HG02571 (cell line): ENCODE results near the gene FAM9A.
"Not testable (repeated sequence)": the region's sequence is repeated elsewhere in the genome, so short reads cannot be mapped to it uniquely, and the experiment has no call there.

ENCODE experiments used
- ATAC-seq: cut with Tn5 transposase; IDR thresholded peaks from one replicate; pipeline ENCODE4 v1.9.1; 2021; ENCODE audit warnings: mild to moderate bottlenecking, moderate library complexity; ENCODE audit not compliant: unreplicated experiment

The FAM9A gene

DNA sequence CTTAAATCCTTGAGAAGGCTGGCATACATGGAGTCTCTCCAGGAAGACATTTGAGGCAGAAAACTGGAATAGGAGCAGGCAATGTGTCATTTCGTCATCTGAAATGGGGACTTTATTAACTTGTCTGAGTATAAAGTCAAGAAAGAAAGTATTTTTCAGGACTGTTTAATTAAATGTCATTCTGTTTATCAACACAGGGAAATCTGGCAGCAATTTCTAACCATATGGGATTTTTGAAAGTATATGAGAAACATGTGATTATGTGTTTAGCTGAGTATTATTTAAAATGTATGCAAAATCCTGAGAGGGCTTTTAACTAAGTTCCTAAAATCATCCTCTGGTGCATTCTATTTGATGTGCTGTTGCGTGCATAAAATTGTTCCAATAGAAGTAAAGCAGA is 3.9 kb upstream of the FAM9A start:
- no peak for ATAC-seq

GRCh38 chrX:8803326-8803725 is 2.1 kb upstream of the FAM9A start:
- no peak for ATAC-seq

GRCh38 chrX:8800351-8800750 is 832 bp downstream of the FAM9A start:
- not testable (repeated sequence) for ATAC-seq

GRCh38 chrX:8799281-8799680 is 1.9 kb downstream of the FAM9A start:
- ATAC-seq: not testable (repeated sequence)

GRCh38 chrX:8798702-8799101 is 2.5 kb downstream of the FAM9A start:
- not testable (repeated sequence) for ATAC-seq

- not testable (repeated sequence) for ATAC-seq
These were observed 14.1 kb downstream of the FAM9A start for GRCh38 chrX:8787119-8787518.

DNA sequence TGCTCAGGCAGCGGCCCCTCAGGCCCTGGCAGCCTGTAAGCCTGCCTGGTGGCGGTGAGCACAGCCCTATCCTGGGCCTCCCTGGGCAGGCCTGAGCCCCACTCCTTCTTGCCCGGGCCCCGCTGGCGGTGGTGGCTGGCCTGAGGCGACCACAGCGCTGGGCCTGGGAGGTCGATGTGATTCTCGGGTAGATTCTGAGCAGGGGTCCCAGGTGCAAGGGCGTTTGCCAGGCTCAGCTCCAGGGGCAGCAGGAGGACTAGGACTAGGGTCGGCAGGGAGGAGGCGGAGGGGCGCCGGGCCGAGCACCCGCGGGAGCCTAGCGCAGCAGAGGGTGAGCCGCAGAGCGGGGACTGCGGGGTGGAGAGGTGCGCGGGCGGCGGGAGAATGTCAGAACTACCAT is 17.0 kb downstream of the FAM9A start:
- ATAC-seq: no peak

DNA sequence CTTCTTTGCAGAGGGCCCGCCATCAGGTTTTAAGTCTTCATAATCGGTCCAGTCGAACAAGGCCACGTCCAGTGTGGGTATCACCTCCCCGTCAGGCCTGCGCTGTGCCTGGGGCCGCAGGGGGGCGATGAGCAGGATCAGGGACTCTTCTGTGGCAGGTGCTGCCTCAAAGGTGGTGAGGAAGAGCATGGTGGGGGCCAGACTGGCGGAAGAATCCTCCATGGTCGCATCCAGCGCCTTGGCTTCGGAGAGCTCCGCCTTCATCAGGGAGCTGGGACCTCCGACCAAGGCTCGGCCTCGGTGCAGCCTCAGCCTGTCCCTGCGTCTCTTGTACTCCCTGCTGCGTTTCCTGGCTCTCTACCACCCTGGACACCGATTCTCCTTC is 17.5 kb downstream of the FAM9A start:
- ATAC-seq: no peak

DNA sequence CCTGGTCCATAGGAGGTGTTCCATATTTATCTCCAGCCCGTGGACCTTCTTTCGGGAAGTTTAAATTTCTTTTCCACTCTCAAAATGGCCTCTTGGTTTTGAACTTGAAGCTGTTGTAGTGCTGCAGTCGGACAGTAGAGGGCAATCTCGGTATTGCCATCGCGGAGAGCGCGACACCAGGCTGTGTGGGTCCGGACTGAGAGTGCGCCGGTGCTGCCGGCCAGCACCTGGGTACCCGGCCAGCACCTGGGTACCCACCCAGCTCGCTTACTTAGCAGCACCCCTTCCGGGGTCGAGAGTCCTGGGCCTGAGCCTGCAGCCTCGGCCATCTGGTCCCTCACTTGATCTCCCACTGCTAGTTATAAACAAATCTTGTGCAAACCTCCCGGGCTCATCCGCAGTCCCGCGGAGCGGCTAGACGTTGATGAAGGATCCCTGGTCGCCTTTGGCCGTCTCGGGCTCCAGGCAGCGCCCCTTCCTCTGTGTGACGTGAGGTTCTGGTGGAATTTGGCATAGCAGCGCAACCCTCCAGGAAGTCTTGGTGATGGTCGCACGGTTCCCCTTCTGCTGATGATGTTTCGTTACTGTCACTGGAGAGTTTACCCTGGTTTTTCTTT is 18.0 kb downstream of the FAM9A start:
- ATAC-seq: no peak

DNA sequence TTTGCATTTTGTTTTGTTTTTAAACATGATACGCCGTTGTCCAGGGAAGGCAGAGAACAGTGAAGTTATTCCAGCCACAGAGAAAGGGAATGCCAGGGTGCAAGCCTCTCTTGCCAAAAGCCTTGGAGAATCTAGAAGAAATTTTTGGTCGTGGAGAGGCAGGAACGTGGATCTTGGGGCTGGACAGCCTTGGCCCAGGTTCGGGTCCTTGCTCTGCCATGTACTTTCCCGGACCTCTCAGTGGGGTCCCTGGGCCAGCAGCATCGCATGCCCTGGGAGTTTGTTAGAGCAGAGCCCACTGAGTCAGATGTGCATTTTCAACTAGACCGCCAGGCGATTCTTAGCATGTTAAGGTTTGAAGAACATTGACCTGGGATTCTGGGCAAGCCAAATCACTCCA is 18.6 kb downstream of the FAM9A start:
- no peak for ATAC-seq

- ATAC-seq: not testable (repeated sequence)
These were observed 19.3 kb downstream of the FAM9A start for GRCh38 chrX:8781921-8782320.

DNA sequence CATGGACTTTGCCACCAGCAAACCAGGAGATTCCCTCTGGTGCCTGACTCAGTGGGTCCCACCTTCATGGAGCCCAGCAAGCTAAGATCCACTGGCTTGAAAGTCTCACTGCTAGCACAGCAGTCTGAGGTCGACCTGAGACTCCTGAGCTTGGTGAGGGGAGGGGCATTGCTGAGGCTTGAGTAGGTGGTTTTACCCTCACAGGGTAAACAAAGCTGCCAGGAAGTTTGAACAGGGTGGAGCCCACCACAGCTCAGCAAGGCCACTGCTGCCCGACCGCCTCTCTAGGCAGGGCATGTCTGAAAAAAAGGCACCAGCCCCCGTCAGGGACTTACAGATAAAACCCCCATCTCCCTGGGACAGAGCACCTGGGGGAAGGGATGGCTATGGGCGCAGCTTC is 28.1 kb downstream of the FAM9A start:
- no peak for ATAC-seq

DNA sequence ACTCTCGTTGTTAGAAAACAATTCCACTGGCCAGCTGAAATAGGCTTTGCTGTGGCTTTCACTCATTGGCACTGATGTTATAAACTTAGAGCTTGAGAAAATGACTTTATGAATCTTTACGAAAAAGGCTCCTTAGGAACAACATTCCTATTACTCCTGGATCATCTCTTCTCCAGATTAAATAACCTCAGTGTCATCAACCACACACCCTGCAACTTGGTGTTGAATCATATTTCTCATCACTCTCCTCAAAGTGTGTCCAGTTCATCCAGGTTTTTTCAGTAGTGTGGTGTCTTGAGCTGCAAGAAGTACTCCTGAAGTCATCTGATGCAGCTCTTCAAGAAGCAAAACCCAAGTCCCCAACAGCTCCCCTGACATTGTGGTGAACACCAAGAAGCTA is 41.2 kb downstream of the FAM9A start:
- ATAC-seq: no peak

DNA sequence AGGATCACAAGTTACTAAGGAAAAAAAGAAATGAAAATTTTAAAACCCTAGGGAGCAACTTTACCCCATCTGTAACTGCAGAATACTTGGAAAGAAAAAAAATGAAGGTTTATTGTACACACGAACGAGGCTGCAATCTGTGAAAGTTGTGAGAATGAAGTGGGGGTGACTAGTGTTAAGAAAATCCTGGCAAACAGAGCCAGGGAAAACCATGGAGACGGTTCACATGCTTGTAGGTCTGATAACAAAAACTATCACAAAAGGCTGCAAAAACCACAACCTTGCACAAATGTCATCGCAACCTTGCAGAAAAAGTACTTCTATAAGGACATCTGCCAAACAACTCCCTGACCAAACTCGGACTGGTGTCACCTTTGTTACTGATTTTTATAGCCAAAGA is 42.5 kb downstream of the FAM9A start:
- ATAC-seq: not testable (repeated sequence)

- not testable (repeated sequence) for ATAC-seq
These were observed 43.4 kb downstream of the FAM9A start for GRCh38 chrX:8757609-8758389.

GRCh38 chrX:8755813-8756212 is 45.4 kb downstream of the FAM9A start:
- no peak for ATAC-seq

DNA sequence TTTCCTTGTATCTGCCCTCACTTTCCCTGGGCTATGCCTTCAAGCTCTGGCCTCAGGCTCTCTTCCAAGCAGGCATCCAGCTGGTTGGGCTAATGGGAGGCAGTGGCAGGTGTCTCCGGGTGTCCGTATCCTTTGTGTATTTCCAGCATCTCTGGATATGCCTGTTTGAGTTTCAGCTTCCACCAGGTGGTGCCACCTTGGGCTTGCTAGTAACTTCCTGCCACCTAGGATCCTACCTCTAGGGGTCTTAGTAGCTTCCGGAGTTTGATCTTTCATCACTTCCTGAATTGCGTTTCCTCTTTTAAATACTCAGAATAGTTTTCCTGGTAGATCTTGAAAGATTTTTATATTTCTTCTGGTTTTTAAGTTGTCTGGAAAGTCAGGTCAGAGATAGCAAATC is 46.1 kb downstream of the FAM9A start:
- ATAC-seq: no peak

- no peak for ATAC-seq
These were observed 51.5 kb downstream of the FAM9A start for GRCh38 chrX:8749697-8750096.

- no peak for ATAC-seq
These were observed 52.3 kb downstream of the FAM9A start for GRCh38 chrX:8748855-8749254.

- no peak for ATAC-seq
These were observed 58.0 kb downstream of the FAM9A start for GRCh38 chrX:8743126-8743732.

DNA sequence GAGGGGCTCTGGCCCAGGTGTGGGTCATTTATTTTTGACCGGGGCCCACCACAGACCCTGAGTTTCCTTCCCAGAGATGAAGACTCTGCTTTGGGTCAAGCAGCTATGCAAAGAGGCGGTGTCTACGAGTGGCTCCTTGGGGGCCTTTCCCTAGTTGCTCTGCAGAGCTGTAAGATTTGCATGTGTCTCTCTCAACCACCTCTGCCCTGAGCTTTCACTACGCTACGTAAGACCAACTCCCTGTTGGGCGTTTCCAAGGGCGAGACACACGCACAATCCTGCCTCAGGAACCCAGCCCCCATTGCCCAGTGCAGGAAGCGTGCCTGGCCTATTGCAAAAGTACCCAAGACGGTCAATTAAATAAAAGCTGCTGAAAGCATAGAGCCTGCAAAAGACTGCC is 59.2 kb downstream of the FAM9A start:
- no peak for ATAC-seq
